Measurements from ENCODE around the gene PTGIS.

- TF ChIP-seq CTCF (IDR thresholded peaks at IDR 0.05) (peak; percentile 63 to 88 (median 78)), POLR2A (IDR thresholded peaks at IDR 0.05) (no peak)
Measured at GRCh38 chr20:49484180-49485140, 83.5 kb downstream of the PTGIS start.

All from esophagus squamous epithelium (tissue), 4 donors.